H1 (cell line): ENCODE data around the gene CNNM1. TPM values are rescaled to one million over a fixed set of nuclear protein-coding genes. Genes with fewer than 3 reads are reported as not detected.

Experiments
- ATF2 ChIP-seq: IDR thresholded peaks from 2 replicates; pipeline ENCODE4 v1.6.1; 2012; ENCODE audit warnings: low read length, inconsistent platforms
- BRCA1 ChIP-seq: IDR thresholded peaks from 2 replicates; pipeline ENCODE4 v1.6.1; 2012; ENCODE audit warnings: low read depth, low read length, improper control_type of control experiment
- CHD1 ChIP-seq: IDR thresholded peaks from 2 replicates; pipeline ENCODE4 v1.6.1; 2012; ENCODE audit warnings: low read depth, low read length, improper control_type of control experiment
- CHD7 ChIP-seq: fragments of 300-600 bp; sonication (generic); IDR thresholded peaks from 2 replicates; pipeline ENCODE4 v1.7.1; 2012; ENCODE audit warnings: low read length, moderate library complexity, mild to moderate bottlenecking, inconsistent platforms; ENCODE audit not compliant: insufficient replicate concordance
- EGR1 ChIP-seq: IDR thresholded peaks from 2 replicates; pipeline ENCODE4 v1.6.1; 2011; ENCODE audit warnings: low read depth, low read length, borderline replicate concordance
- EZH2 ChIP-seq: fragments of 200-600 bp; sonication (generic); IDR thresholded peaks from 2 replicates; pipeline ENCODE4 v1.7.1; 2012; ENCODE audit warnings: low read depth, mild to moderate bottlenecking, moderate library complexity, low read length, inconsistent platforms; ENCODE audit not compliant: severe bottlenecking
- GTF2F1 ChIP-seq: IDR thresholded peaks from 2 replicates; pipeline ENCODE4 v1.6.1; 2012; ENCODE audit warnings: low read depth, low read length, improper control_type of control experiment, borderline replicate concordance
- HDAC6 ChIP-seq: IDR thresholded peaks from one replicate; pipeline ENCODE4 v1.7.1; 2012; ENCODE audit warnings: low read depth, mild to moderate bottlenecking, inconsistent platforms, low read length, moderate library complexity
- POU5F1 ChIP-seq: IDR thresholded peaks from 2 replicates; pipeline ENCODE4 v1.6.1; 2011; ENCODE audit warnings: low read depth, mild to moderate bottlenecking, low read length, moderate library complexity
- SIX5 ChIP-seq: IDR thresholded peaks from 2 replicates; pipeline ENCODE4 v1.6.1; 2011; ENCODE audit warnings: mild to moderate bottlenecking, low read depth, low read length
- TCF12 ChIP-seq: IDR thresholded peaks from 2 replicates; pipeline ENCODE4 v1.6.1; 2011; ENCODE audit warnings: low read depth, mild to moderate bottlenecking, low read length
- polyA plus RNA-seq, 7 experiments: library from polyadenylated mRNA; depleted of rRNA in 3 of 7; stranded (reverse) in 5 of 7; unstranded in 2 of 7; fragments of >200 nt in 5 of 7; fragments of 200-250 nt in 2 of 7; gene quantifications; 1 replicate in 5 of 7; 2 replicates in 1 of 7; 4 replicates in 1 of 7; pipeline versions ENCODE4 v1.2.1 to v1.2.3, GENCODE V29; 2011 to 2013; ENCODE audit warnings: missing spikeins in 2 of 7, mixed read lengths in 2 of 7
- total RNA-seq: library from RNA; stranded (reverse); fragmentation: NEBNext Ultra II Directional; extraction: Animal tissue kit (Norgen Biotek cat#: 25700); gene quantifications from 2 replicates; pipeline ENCODE4 v1.2.1, GENCODE V29; 2021

Gene CNNM1
- total and polyA plus RNA-seq, 2 of the 8 experiments (the other 6 are each of a cell fraction or from before 2014, with no cell fraction given), result 0.74 to 0.92 TPM

GRCh38 chr10:99346247-99346646 lies 17.1 kb downstream of the CNNM1 start (continued):
- TF ChIP-seq CHD7, result no peak
- TF ChIP-seq EZH2, result no peak
- TF ChIP-seq ATF2, result no peak
- no peak for TF ChIP-seq HDAC6
- TF ChIP-seq SIX5, result no peak
- TF ChIP-seq CHD1, result no peak
- no peak for TF ChIP-seq GTF2F1
- TF ChIP-seq POU5F1, result no peak
- TF ChIP-seq TCF12, result no peak
- TF ChIP-seq EGR1, result no peak
- TF ChIP-seq BRCA1, result no peak
